CD4-positive, alpha-beta T cell treated with Interleukin-21 for 1 hour (primary cell): Measurements from ENCODE around the gene SLC6A11.

ENCODE experiments used
- DNase-seq: peaks from one replicate; pipeline ENCODE4 v3.0.0-alpha.2; 2020

The SLC6A11 gene

GRCh38 chr3:10845001-10845761 lies 29.2 kb downstream of the SLC6A11 start:
- no peak for DNase-seq

GRCh38 chr3:10845839-10846656 lies 30.0 kb downstream of the SLC6A11 start:
- DNase-seq, result no peak

GRCh38 chr3:10846657-10846975 lies 30.6 kb downstream of the SLC6A11 start:
- no peak for DNase-seq

- DNase-seq, result no peak
Observed at GRCh38 chr3:10848261-10848660, 32.2 kb downstream of the SLC6A11 start.

GRCh38 chr3:10852066-10852808 lies 36.2 kb downstream of the SLC6A11 start:
- no peak for DNase-seq

- DNase-seq, result no peak
Observed at GRCh38 chr3:10855083-10855870, 39.2 kb downstream of the SLC6A11 start.

GRCh38 chr3:10855871-10856662 lies 40.0 kb downstream of the SLC6A11 start:
- DNase-seq, result no peak

GRCh38 chr3:10857235-10857634 lies 41.2 kb downstream of the SLC6A11 start:
- DNase-seq, result no peak

- no peak for DNase-seq
Observed at GRCh38 chr3:10858091-10858490, 42.1 kb downstream of the SLC6A11 start.

GRCh38 chr3:10867384-10867783 lies 51.4 kb downstream of the SLC6A11 start:
- no peak for DNase-seq

- DNase-seq, result no peak
Observed at GRCh38 chr3:10869460-10869859, 53.4 kb downstream of the SLC6A11 start.

- DNase-seq, result no peak
Observed at GRCh38 chr3:10870296-10870695, 54.3 kb downstream of the SLC6A11 start.

GRCh38 chr3:10873415-10873814 lies 57.4 kb downstream of the SLC6A11 start:
- DNase-seq, result no peak

GRCh38 chr3:10875914-10876313 lies 59.9 kb downstream of the SLC6A11 start:
- DNase-seq, result no peak

GRCh38 chr3:10876661-10877060 lies 60.6 kb downstream of the SLC6A11 start:
- no peak for DNase-seq

- DNase-seq, result no peak
Observed at GRCh38 chr3:10882851-10883250, 66.8 kb downstream of the SLC6A11 start.

GRCh38 chr3:10883478-10884234 lies 67.6 kb downstream of the SLC6A11 start:
- DNase-seq, result no peak

GRCh38 chr3:10887015-10887414 lies 71.0 kb downstream of the SLC6A11 start:
- no peak for DNase-seq

GRCh38 chr3:10888518-10889090 lies 72.6 kb downstream of the SLC6A11 start:
- no peak for DNase-seq

- no peak for DNase-seq
Observed at GRCh38 chr3:10889206-10889960, 73.4 kb downstream of the SLC6A11 start.
